OCI-M2 (cell line): ENCODE measurements around the gene ANKRD9.
"Not testable (repeated sequence)": the region's sequence is repeated elsewhere in the genome, so short reads cannot be mapped to it uniquely, and the experiment has no call there.

ENCODE experiments used
- DNase-seq: peaks from one replicate; lab custom pipeline; 2025; ENCODE audit not compliant: unreplicated experiment; lab: John Stamatoyannopoulos, UW

ANKRD9 gene

GRCh38 chr14:102538602-102539543 lies 29.3 kb upstream of the ANKRD9 start:
- no peak for DNase-seq

GRCh38 chr14:102537981-102538601 lies 28.5 kb upstream of the ANKRD9 start:
- no peak for DNase-seq

- DNase-seq, result no peak
Observed at GRCh38 chr14:102532204-102532658, 22.7 kb upstream of the ANKRD9 start.

DNA sequence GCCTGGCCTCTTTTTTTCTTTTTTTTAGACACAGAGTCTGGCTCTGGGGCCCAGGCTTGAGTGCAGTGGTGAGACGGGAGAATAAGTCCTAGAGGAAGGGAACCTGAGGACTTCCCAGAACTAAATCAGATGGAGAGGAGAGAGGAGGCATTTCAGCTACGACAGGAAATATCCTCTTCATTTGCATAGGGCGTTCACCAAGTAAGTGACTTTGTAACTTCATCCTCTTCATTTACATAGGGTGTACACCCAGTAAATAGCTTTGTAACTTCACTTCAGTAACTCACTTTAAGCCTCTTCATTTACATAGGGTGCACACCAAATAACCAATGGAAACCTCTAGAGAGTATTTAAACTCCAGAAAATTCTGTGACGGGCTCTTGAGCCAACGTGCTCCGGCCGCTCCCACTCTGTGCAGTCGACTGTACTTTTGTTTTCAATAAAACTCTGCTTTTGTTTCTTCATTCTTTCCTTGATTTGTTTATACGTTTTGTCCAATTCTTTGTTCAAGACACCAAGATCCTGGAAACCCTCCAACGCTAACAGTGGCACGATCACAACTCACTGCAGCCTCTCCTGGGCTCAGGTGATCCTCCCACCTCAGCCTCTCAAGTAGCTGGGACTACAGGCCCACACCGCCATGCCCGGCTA lies 21.4 kb upstream of the ANKRD9 start:
- DNase-seq, result no peak

- DNase-seq, result no peak
Observed at GRCh38 chr14:102528431-102529170, 19.0 kb upstream of the ANKRD9 start.

GRCh38 chr14:102525929-102526497 lies 16.4 kb upstream of the ANKRD9 start:
- no peak for DNase-seq

GRCh38 chr14:102525219-102525928 lies 15.8 kb upstream of the ANKRD9 start:
- DNase-seq, result peak; percentile 51

DNA sequence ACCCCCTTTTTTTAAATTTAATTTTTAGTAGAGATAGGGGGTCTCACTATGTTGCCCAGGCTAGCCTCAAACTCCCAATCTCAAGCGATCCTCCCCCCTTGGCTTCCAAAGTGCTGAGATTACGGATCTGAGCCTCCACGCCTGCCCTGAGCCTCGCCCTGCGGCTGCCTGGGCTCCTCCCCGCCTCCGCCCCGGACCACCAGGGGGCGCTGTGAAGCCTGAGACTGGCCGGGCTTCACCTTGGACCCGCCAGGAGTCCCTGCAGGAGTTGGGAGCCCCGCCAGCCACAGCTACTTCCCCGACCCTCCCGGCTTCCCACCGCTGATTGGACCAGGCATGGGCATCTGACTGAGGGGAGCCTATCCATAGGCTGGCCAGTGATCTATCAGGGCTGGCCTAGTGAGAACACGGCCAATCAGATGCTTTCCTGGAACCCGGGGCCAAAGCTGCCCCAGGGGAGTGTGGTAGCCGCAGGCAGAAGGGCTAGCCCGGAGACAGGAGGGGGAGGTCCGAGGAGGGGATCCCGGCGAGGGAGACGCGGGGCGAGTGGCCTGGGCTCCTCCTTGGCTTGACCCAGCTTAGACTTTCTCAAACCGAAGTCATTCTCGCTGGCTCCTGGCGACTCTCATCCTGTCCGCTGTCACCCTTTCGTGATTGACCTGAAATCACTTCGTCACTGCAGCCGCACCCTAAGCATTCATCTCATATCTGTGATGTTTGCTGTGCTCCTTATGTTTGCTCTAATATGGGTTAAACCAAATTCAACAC lies 15.1 kb upstream of the ANKRD9 start:
- peak; percentile 96 for DNase-seq

GRCh38 chr14:102523569-102524450 lies 14.2 kb upstream of the ANKRD9 start:
- no peak for DNase-seq

GRCh38 chr14:102523200-102523568 lies 13.6 kb upstream of the ANKRD9 start:
- no peak for DNase-seq

GRCh38 chr14:102519709-102520108 lies 10.1 kb upstream of the ANKRD9 start:
- DNase-seq, result not testable (repeated sequence)

- no peak for DNase-seq
Observed at GRCh38 chr14:102518063-102518648, 8.6 kb upstream of the ANKRD9 start.

- DNase-seq, result no peak
Observed at GRCh38 chr14:102517392-102518062, 8.0 kb upstream of the ANKRD9 start.

DNA sequence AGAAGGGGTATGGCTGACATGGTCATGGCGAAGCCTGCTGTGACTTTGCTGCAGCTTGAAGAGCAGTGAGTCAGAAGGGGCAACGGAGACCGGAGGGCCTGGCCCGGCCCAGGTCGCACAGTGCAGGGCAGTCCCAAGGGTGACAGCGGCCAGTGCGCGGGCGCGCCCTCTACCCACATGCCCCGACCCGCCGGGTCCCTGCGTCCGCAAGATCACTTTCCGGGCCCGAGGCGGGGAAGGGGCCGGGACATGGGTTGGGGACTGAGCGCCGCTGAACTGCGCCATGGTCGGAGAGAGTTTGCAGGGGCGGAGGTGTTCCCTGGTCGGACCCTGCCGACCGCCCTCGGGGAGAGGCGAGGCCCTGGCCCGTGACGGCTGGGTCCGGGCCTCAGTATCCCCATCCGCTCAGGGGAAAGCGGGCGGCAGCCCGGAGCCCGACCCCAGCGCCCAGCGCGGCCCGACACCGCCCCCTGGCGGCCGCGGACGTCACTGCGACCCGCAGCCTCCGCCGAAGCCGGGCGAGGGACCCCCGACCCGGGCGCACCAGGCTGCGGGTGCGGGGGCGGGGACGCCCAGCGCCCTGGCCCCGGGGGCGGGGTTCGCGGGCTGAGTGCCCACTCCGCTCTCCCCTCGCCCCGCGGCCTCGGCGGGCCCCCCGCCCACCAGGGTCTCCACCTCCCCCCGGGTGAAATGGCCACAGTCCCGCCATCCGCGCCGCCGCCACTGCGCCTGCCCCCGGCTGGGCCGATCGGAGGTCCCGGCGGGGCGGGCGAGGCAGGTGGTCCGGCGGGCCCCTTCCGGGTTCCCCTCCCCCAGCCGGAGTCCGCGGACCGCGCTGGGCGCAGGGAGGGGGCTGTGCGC lies 7.2 kb upstream of the ANKRD9 start:
- peak; percentile 37 for DNase-seq

DNA sequence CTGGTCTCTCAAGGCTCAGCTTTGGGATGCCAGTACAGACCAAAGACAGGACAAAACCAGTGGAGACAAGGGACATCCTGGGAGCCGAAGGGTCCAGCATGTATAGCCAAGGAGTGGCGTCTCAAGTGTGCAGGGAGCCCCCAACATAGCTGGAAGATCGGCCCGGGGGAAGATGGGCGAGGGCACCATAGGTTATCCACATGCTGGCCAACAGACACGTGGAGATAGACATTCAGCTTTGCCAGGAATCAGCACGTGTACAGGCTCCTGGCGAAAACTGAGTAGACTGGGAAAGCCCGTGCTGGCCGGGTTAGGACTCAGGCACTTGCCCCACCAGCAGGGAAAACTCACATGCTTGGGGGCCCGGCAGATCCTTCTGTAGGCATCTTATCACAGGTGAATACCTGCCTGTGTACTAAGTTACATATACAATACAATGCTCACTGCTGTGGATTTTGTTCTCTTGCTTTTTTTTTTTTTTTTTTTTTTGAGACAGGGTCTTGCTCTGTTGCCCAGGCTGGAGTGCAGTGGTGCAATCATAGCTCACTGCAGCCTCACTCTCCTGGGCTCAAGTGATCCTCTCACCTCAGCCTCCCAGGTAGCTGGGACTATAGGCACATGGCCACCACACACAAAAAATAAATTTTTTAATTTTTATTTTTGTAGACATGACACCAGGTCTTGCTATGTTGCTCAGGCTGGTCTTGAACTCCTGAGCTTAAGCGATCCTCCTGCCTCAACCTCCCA lies 5.6 kb upstream of the ANKRD9 start:
- no peak for DNase-seq
